ENCODE results near the gene RRBP1.
A peak's percentile ranks its signal among the peaks of the same experiment; 100 is the strongest.
"Not testable (repeated sequence)": the region's sequence is repeated elsewhere in the genome, so short reads cannot be mapped to it uniquely, and the experiment has no call there.

RRBP1 gene

GRCh38 chr20:17659344-17659743 is 22.7 kb downstream of the RRBP1 start:
- not testable (repeated sequence) for DNase-seq

- no peak for DNase-seq
Measured at GRCh38 chr20:17658648-17658993, 23.4 kb downstream of the RRBP1 start.

- DNase-seq: no peak
Measured at GRCh38 chr20:17657898-17658647, 24.0 kb downstream of the RRBP1 start.

GRCh38 chr20:17657079-17657825 is 24.8 kb downstream of the RRBP1 start:
- DNase-seq: no peak

DNA sequence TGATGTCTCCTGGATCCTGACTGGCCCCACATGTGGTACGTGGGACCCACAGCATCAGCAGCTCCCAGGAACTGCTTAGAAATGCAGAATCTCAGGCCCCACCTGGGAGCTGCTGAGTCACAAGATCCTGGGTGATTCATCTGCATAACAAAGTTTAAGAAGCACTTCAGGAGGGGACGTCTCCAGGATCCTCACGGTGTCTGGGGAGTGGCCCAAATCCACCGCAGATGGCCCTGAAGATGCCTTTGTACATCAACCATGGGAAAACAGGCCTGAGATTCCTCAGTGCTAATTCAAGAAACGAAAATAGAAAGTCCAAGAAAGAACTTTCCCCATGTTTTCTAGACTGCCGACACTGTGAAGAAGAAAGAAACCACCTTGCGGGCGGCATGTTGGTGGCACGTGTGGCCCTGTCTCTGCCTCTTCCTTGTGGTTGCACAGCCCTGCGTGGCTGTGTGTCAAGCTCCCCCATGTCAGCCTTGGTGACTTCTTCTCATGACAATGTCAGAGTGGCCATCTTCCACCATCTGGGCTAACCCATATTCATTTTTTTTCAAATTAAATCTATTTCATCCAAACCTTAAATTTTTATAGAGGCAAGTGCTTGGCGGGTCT is 26.1 kb downstream of the RRBP1 start:
- no peak for DNase-seq

DNA sequence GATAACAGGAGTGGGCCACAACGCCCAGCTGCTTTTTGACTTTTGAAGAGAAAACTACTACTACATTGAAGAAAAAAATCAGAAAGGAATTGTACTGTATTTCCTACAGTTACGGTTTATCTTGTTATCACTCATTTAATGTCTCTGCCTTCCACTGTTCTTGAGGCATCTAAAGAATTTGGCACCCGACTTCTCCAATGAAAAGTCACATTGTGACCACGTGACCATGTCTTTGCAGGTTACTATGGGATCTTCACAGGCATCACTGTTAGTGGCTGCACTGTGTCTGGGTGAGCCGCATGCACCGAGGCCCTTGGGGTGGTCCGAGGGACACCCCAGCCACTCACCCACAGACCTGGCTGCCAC is 26.8 kb downstream of the RRBP1 start:
- no peak for DNase-seq

DNA sequence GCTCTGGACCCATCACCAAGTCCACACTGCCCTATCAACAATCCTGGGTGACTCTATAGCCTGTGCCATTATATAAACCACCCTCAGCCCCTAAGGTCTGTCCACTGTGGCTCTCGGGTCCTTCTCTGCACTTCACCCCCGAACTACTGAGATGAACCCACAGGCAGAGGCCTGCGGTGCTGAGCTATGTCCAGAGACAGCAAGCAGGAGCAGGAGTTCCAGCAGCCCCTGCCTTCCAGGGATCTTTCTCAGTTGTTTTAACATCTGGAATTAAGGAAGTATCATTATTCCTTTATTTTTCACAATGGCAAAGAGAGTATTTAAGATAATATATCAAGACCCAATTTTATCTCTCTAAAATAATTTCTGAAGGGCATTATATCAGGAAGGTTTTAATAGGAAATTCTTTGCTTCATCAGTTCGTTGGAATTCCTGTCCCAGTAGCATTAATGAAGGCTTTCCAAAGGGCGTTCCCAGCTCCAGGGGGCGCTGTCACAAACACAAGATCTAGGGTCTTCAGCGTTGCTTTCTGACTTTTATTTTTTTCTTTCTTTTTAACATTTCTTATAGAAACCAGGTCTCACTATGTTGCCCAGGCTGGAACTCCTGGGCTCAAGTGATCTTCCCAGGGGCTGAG is 27.3 kb downstream of the RRBP1 start:
- no peak for DNase-seq

DNA sequence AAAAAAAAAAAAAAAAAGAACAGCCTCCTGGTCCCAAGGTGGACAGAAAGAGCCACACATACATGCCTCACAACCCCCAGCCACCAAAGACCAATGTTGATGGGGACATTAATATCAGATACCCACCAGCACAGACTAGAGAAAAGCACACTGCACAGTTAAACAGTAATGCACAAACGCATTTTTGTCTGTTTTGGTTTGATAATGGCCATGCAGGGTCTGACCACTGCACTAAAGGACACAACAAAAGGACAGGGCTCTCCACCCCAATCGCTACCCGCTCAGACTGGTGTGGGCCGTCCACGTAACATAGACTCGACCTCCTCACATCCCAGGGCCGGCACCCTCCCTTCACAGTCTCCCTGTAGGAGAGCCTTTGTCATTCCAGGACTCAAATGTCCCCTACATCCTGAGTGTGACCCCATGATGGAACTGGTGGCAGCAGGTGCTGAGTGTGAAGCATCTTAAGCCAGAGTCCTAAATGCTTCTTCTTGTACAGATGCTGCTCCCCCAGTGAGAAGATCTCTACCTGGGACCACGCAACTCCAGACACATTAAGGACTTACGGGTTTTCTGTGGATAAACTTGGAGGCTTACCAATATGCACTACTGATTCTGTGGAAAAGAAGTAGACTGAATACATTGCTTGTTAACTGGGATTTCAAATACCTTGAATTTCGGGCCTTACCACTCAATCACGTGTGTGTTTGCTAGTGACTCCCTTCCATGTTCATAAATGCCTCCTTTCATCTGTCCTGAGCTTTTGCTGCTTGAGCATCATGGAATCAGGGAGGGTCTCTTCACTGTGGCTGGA is 28.0 kb downstream of the RRBP1 start:
- DNase-seq: no peak

DNA sequence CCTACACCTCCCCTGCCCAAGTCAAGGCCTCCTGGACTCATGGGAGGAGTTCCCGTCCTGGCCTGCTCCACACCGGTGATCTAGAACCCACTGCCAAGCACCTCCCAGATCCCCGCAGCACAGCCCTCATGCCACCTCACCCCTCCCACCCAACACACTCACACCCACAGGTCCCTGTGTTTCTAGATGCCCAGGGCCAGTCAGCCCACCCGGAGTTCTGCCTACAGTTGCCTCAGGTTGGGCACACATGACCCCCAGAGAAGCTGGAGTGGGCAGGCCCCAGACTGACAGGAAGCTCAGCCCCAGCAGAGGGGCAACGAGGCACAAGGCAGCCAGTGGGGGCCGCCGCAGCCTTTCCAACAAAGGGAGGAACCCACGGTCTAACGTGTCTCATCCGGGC is 29.6 kb downstream of the RRBP1 start:
- DNase-seq: no peak

DNA sequence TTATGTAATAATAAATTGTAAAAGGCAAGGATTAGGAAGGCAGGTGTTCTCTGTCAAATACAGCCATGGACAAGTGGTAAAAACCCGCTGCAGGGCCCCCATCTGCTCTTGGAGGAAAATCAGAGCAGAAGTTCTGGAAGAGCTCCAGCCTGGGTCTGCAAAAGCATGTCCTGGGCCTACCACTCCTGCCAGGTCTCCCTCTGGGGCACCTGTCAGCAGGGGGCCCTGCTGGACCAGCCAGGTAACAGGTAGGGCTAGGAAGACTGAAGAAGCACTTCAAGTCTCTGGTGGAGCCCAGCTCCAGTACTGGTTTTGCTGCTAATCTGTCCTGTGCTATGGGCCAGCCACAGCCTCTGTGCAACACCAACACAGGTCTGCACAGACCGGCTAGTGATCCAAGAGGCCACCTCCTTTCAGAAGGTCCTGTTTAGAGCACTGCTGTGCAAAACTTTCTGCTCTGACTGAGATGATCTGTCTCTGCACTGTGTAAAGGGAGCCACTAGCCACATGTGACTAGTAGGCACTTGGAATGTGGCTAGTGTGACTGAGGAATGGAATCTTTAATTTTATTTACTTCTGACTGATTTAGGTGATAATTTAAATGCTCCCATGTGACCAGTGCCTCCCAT is 30.2 kb downstream of the RRBP1 start:
- DNase-seq: peak; percentile 15

GRCh38 chr20:17651129-17651759 is 30.8 kb downstream of the RRBP1 start:
- no peak for DNase-seq

DNA sequence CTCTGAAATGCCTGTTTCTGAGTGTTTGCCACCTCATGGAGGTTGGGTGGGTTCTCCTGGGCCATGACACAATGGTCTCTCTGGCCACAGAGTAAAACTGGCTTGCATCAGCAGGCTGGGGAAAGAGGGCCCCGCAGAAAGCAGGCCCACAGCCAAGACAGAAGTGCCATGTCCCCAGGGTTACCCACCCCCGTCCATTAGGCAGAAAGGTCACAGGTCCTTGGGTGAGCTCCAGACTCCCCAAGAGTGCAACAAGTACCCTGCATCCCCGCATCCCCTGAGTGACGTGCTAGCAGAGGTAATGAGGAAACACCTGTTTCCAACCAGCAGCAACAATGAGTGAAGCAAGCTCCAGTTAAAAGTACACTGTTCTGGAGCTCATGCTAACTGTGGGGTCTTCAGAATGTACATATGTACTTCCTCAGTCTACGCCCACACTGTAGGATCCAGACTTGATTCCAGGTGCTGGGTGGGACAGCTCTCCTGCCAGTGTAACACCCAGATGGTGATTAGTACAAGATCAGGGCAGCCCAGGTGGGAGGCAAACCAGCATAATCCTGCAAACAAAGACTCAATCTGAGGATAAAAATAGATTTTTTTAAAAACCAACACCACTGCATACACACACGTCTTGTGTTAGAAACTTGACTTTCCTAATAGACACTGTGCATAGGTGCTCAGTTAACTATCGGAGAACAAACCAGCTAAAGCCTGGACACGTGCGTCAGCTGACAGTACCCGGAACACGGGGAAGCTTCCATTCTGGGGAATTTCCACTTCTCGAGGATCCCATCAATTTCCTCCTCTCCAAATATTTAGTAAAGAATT is 31.5 kb downstream of the RRBP1 start:
- DNase-seq: no peak

GRCh38 chr20:17648791-17649730 is 33.0 kb downstream of the RRBP1 start:
- DNase-seq: no peak

- no peak for DNase-seq
Measured at GRCh38 chr20:17648315-17648646, 33.8 kb downstream of the RRBP1 start.

DNA sequence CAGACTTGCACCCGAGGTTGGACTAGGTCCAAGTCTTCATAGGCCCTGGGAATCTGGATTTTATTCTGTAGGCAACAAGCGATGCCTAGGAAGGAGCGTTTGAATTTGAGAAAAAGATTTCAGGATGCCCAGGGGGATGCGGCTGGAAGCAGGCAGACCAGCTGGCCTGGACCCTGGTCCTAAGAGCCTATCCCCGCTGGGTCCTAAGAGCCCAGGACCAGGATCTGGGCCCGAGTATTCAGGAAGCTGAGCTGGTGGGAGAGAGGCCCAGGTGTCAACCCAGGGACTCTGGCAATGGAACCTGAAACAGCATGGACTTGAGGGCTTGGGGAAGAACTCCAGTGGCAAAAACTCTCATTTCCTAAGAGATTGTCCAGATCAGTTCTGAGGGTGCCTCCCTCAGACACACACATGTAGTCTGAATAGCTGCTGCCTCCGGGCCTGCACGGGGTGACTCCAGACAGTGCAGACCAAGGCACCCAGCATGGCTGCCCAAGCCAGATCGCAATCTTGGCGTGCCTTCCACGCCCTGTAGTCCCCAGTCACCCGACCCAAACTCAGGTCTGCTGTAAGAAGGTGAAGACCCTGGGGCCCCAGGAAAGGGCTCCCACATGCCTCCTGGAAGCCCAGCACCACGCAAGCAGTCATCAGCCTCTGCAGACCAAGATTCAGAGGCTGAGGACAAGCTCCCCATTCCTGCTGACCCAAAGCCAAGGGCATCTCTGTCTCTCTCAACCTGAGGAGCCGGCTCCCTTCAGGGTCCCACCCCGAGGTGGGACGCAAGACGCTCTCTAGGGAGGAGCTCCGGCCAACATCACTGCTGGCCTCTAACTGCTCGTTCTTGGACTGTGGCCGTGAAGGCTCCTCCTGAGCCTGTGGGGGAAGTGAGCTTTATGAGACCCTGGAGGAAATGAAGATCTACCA is 34.4 kb downstream of the RRBP1 start:
- DNase-seq: no peak

DNA sequence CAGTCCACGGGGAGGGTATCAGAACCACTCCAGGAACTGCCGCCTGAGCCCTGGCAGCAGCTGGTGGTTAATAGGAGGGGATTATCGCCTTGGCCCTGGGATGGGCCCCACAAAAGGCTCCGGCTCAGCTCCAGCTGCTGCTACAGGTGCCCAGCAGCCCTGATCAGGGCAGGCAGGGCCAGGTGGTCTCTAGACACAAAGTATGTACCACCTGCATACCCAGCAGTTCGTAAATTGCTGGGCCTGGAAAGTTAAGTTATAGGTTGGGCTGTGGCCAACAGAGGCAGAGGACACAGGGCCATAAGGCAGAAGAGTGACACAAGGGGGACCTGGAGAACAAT is 35.1 kb downstream of the RRBP1 start:
- peak; percentile 42 for DNase-seq

- DNase-seq: no peak
Measured at GRCh38 chr20:17646209-17646960, 35.7 kb downstream of the RRBP1 start.

Measured in DMS 273 treated with DMSO at 0.1 percent for 48 hours (cell line).